ENCODE measurements around the gene CIITA. TPM values are rescaled to one million over a fixed set of nuclear protein-coding genes. Genes with fewer than 3 reads are reported as not detected.
A peak's percentile ranks its signal among the peaks of the same experiment; 100 is the strongest.

CIITA gene
- total RNA-seq, 2 donors from 2014 or later: 6.5 to 6.6 TPM

DNA sequence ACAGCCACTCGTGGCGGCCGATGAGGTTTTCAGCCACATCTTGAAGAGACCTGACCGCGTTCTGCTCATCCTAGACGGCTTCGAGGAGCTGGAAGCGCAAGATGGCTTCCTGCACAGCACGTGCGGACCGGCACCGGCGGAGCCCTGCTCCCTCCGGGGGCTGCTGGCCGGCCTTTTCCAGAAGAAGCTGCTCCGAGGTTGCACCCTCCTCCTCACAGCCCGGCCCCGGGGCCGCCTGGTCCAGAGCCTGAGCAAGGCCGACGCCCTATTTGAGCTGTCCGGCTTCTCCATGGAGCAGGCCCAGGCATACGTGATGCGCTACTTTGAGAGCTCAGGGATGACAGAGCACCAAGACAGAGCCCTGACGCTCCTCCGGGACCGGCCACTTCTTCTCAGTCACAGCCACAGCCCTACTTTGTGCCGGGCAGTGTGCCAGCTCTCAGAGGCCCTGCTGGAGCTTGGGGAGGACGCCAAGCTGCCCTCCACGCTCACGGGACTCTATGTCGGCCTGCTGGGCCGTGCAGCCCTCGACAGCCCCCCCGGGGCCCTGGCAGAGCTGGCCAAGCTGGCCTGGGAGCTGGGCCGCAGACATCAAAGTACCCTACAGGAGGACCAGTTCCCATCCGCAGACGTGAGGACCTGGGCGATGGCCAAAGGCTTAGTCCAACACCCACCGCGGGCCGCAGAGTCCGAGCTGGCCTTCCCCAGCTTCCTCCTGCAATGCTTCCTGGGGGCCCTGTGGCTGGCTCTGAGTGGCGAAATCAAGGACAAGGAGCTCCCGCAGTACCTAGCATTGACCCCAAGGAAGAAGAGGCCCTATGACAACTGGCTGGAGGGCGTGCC, 30.1 kb downstream of the CIITA start:
- DNase-seq: no peak
- H3K4me3 ChIP-seq: no peak overlapping the region
- H3K27ac ChIP-seq: no peak overlapping the region
- peak; percentile 21 for ATAC-seq
- intact Hi-C loops (cut with DNase I): no loop called here
- TF ChIP-seq POLR2A (IDR thresholded peaks at IDR 0.05): no peak
- TF ChIP-seq, protein P1, sequence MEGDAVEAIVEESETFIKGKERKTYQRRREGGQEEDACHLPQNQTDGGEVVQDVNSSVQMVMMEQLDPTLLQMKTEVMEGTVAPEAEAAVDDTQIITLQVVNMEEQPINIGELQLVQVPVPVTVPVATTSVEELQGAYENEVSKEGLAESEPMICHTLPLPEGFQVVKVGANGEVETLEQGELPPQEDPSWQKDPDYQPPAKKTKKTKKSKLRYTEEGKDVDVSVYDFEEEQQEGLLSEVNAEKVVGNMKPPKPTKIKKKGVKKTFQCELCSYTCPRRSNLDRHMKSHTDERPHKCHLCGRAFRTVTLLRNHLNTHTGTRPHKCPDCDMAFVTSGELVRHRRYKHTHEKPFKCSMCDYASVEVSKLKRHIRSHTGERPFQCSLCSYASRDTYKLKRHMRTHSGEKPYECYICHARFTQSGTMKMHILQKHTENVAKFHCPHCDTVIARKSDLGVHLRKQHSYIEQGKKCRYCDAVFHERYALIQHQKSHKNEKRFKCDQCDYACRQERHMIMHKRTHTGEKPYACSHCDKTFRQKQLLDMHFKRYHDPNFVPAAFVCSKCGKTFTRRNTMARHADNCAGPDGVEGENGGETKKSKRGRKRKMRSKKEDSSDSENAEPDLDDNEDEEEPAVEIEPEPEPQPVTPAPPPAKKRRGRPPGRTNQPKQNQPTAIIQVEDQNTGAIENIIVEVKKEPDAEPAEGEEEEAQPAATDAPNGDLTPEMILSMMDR (IDR thresholded peaks at IDR 0.05): no peak
- no peaks in the 10 kb centered on the region for H3K27me3 ChIP-seq
- 91% methylated on average over 4 to 44 of the region's 46 CpGs for WGBS, 2 donors
- H3K36me3 ChIP-seq (replicated peaks in 1 of 2; ENCODE audit: insufficient read depth in 1 of 2, low read depth in 2 of 2): no peaks in the 10 kb centered on the region
- no peaks in the 10 kb centered on the region for H3K9me3 ChIP-seq
- no peaks in the 10 kb centered on the region for H3K4me1 ChIP-seq

GRCh38 chr16:10907757-10908045, 30.7 kb downstream of the CIITA start:
- TF ChIP-seq POLR2A (IDR thresholded peaks at IDR 0.05): no peak
- TF ChIP-seq, protein P1 (IDR thresholded peaks at IDR 0.05): no peak
- Histone ChIP-seq H3K27me3 (no peaks in the 10 kb centered on the region), H3K4me3 (no peak overlapping the region), H3K27ac (no peak overlapping the region), H3K36me3 (replicated peaks in 1 of 2; ENCODE audit: insufficient read depth in 1 of 2, low read depth in 2 of 2) (no peaks in the 10 kb centered on the region), H3K4me1 (no peaks in the 10 kb centered on the region), H3K9me3 (no peaks in the 10 kb centered on the region)
- intact Hi-C loops (cut with DNase I): no loop called here
- ATAC-seq (no peak), DNase-seq (no peak)
- 73 to 90% methylated on average over 4 to 6 of the region's 21 CpGs for WGBS, 2 donors

- H3K9me3 ChIP-seq: no peaks in the 10 kb centered on the region
- ATAC-seq (no peak), DNase-seq (no peak)
- H3K27ac ChIP-seq: no peak overlapping the region
- no peaks in the 10 kb centered on the region for H3K27me3 ChIP-seq
- intact Hi-C loops (cut with DNase I): loop anchor here (10.0 kb wide), 1 partner anchor 76 kb away; no protein-coding TSS in a partner anchor
- H3K36me3 ChIP-seq (replicated peaks in 1 of 2; ENCODE audit: insufficient read depth in 1 of 2, low read depth in 2 of 2): no peaks in the 10 kb centered on the region
- no peak overlapping the region for H3K4me3 ChIP-seq
- no peaks in the 10 kb centered on the region for H3K4me1 ChIP-seq
- TF ChIP-seq POLR2A (IDR thresholded peaks at IDR 0.05): no peak
Measured at GRCh38 chr16:10911267-10911666, 34.3 kb downstream of the CIITA start.

DNA sequence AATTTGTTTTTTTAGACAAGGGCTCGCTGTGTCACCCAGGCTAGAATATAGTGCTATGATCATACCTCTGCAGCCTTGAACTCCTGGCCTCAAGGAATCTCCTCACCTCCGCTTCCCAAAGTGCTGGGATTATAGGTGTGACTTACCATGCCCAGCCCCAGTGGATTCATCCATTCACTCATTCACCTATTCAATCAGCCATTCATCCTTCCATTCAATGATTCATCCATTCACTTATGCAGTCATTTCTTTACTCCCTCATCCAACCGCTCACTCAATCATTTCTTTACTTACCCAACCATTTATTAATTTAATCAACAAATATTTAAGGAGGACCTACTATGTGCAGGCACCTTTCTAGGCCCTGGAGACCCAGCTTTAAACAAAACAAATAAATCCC, 39.5 kb downstream of the CIITA start:
- ATAC-seq (no peak), DNase-seq (no peak)
- Histone ChIP-seq H3K36me3 (replicated peaks in 1 of 2; ENCODE audit: insufficient read depth in 1 of 2, low read depth in 2 of 2) (no peaks in the 10 kb centered on the region), H3K27me3 (no peaks in the 10 kb centered on the region), H3K4me3 (no peak overlapping the region), H3K9me3 (no peaks in the 10 kb centered on the region), H3K4me1 (peaks cover 16% of the 10 kb centered on the region), H3K27ac (no peak overlapping the region)
- 62 to 64% methylated on average over 3 of the region's 3 CpGs for WGBS, 2 donors
- intact Hi-C loops (cut with DNase I): loop anchor here (5.0 to 10.0 kb wide), 2 partner anchors 82 to 169 kb away; no protein-coding TSS in a partner anchor
- TF ChIP-seq, protein P1 (IDR thresholded peaks at IDR 0.05): no peak
- TF ChIP-seq POLR2A (IDR thresholded peaks at IDR 0.05): no peak

DNA sequence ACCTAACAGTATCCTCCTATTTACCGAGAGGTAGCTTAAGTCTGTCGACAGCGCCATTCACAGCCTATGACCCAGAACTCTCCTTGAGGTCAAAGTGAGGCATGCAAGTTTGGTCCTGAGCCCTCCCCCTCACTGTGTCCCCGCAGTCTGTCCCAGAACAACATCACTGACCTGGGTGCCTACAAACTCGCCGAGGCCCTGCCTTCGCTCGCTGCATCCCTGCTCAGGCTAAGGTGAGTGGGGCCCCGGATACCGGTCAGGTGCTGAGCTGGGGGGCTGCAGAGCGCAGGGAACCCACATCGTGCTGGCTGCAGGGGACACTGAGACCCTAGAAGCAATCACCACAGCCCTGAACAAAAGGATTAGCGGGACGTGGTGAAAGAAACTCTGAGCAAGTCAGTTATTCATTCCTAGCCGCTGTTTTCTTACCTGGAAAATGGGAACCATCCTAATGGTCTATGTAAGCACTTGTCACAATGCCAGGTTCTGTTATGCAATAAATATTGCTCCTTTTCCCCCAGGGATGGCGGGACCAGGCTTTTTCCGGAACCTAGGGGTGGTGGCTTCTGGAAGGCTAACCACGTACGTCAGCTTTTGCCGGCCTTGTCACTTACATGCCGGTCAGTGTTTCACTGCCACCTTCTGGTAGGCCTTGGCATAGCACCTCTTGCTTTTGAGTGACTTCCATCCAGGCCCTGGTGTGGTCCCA, 41.4 kb downstream of the CIITA start:
- peaks cover 23% of the 10 kb centered on the region for H3K4me1 ChIP-seq
- intact Hi-C loops (cut with DNase I): loop anchor here (5.0 to 10.0 kb wide), 2 partner anchors 84 to 171 kb away; no protein-coding TSS in a partner anchor
- no peaks in the 10 kb centered on the region for H3K9me3 ChIP-seq
- WGBS, 2 donors: 4 to 21% methylated on average over 10 to 20 of the region's 21 CpGs
- TF ChIP-seq POLR2A (IDR thresholded peaks at IDR 0.05): peak in 1 of 3 donors; percentile 23
- TF ChIP-seq, protein P1 (IDR thresholded peaks at IDR 0.05): peak; percentile 82 to 97 (median 96)
- H3K36me3 ChIP-seq (replicated peaks in 1 of 2; ENCODE audit: insufficient read depth in 1 of 2, low read depth in 2 of 2): no peaks in the 10 kb centered on the region
- H3K27ac ChIP-seq: peak overlapping the region in 2 of 4 donors; percentile 48 to 51
- DNase-seq (peak; percentile 96 to 97 (median 97)), ATAC-seq (peak; percentile 94)
- H3K27me3 ChIP-seq: no peaks in the 10 kb centered on the region
- H3K4me3 ChIP-seq: no peak overlapping the region
